KBM-7 (cell line): Measurements from ENCODE around the gene OR8B3.
A peak's percentile ranks its signal among the peaks of the same experiment; 100 is the strongest.
"Not testable (repeated sequence)": the region's sequence is repeated elsewhere in the genome, so short reads cannot be mapped to it uniquely, and the experiment has no call there.

Experiments
- DNase-seq: peaks from one replicate; pipeline ENCODE4 v3.0.0-alpha.2; 2015
- in situ Hi-C: fragments of 300-500 bp; cut with MboI; formaldehyde crosslinking; loops from 2 replicates; pipeline ENCODE4 v1.14.3; 2020; ENCODE audit warnings: low sequenced_read_pairs, low pct_unique_long_range_greater_than_20kb, mixed read lengths

Gene OR8B3

GRCh38 chr11:124398924-124399323 lies at the start of gene OR8B3:
TSS of gene OR8B3 (minus strand) at chr11:124399024. CDS start at chr11:124397351, 1,673 bp downstream.
- no peak for DNase-seq
- in situ Hi-C loops, result no loop called here

- no peak for DNase-seq
- in situ Hi-C loops, result no loop called here
These were observed 48.1 kb upstream of the OR8B3 start for GRCh38 chr11:124446916-124447315.

GRCh38 chr11:124445646-124446150 lies 46.9 kb upstream of the OR8B3 start, which contains the start of gene OR8B8:
TSS of gene OR8B8 (minus strand) at chr11:124445696. CDS start at chr11:124441085, 4,611 bp downstream.
- no peak for DNase-seq
- in situ Hi-C loops, result no loop called here

- in situ Hi-C loops, result no loop called here
- DNase-seq, result no peak
These were observed 44.0 kb upstream of the OR8B3 start for GRCh38 chr11:124442847-124443246.

- in situ Hi-C loops, result no loop called here
- DNase-seq, result no peak
These were observed 43.6 kb upstream of the OR8B3 start for GRCh38 chr11:124442442-124442841.

- in situ Hi-C loops, result no loop called here
- DNase-seq, result no peak
These were observed 42.7 kb upstream of the OR8B3 start for GRCh38 chr11:124441519-124441918.

GRCh38 chr11:124441081-124441480 lies 42.3 kb upstream of the OR8B3 start:
- in situ Hi-C loops, result no loop called here
- DNase-seq, result no peak

GRCh38 chr11:124440608-124441007 lies 41.8 kb upstream of the OR8B3 start:
- DNase-seq, result no peak
- in situ Hi-C loops, result no loop called here

- no peak for DNase-seq
These were observed 35.9 kb upstream of the OR8B3 start for GRCh38 chr11:124434699-124435098.

GRCh38 chr11:124429599-124429998 lies 30.8 kb upstream of the OR8B3 start:
- in situ Hi-C loops, result no loop called here
- no peak for DNase-seq

More at GRCh38 chr11:124434699-124435098, 35.9 kb upstream of the OR8B3 start:
- in situ Hi-C loops, result no loop called here

- DNase-seq, result no peak
- in situ Hi-C loops, result no loop called here
These were observed 25.6 kb upstream of the OR8B3 start, which contains the start of gene OR8B4 for GRCh38 chr11:124424384-124424921. TSS of gene OR8B4 (minus strand) at chr11:124424871. CDS start at chr11:124424871, 0 bp downstream.

- no peak for DNase-seq
These were observed 22.2 kb upstream of the OR8B3 start for GRCh38 chr11:124421043-124421442.

GRCh38 chr11:124415356-124415923 lies 16.6 kb upstream of the OR8B3 start:
- peak; percentile 26 for DNase-seq
- in situ Hi-C loops, result no loop called here

More at GRCh38 chr11:124421043-124421442, 22.2 kb upstream of the OR8B3 start:
- in situ Hi-C loops, result no loop called here

- in situ Hi-C loops, result no loop called here
- no peak for DNase-seq
These were observed 11.1 kb upstream of the OR8B3 start for GRCh38 chr11:124409906-124410305.

- DNase-seq, result no peak
- in situ Hi-C loops, result no loop called here
These were observed 6.8 kb upstream of the OR8B3 start for GRCh38 chr11:124405581-124405980.

GRCh38 chr11:124403186-124403585 lies 4.4 kb upstream of the OR8B3 start:
- not testable (repeated sequence) for DNase-seq

GRCh38 chr11:124402326-124402922 lies 3.6 kb upstream of the OR8B3 start:
- DNase-seq, result peak; percentile 52
- in situ Hi-C loops, result no loop called here

More at GRCh38 chr11:124403186-124403585, 4.4 kb upstream of the OR8B3 start:
- in situ Hi-C loops, result not testable (repeated sequence)

- DNase-seq, in situ Hi-C loops: not testable (repeated sequence)
These were observed 2.0 kb downstream of the OR8B3 start for GRCh38 chr11:124396847-124397246.

- no peak for DNase-seq
- in situ Hi-C loops, result no loop called here
These were observed 4.4 kb downstream of the OR8B3 start for GRCh38 chr11:124394408-124394807.

GRCh38 chr11:124384399-124384798 lies 14.4 kb downstream of the OR8B3 start, which contains the start of gene OR8B2:
TSS of gene OR8B2 (minus strand) at chr11:124384499. CDS start at chr11:124383343, 1,156 bp downstream.
- no peak for DNase-seq
- in situ Hi-C loops, result no loop called here
